ENCODE results near the gene FGR. TPM values are rescaled to one million over a fixed set of nuclear protein-coding genes. Genes with fewer than 3 reads are reported as not detected.

FGR gene
- total RNA-seq, 2 experiments from 2014 or later: 0.30 to 0.35 TPM

DNA sequence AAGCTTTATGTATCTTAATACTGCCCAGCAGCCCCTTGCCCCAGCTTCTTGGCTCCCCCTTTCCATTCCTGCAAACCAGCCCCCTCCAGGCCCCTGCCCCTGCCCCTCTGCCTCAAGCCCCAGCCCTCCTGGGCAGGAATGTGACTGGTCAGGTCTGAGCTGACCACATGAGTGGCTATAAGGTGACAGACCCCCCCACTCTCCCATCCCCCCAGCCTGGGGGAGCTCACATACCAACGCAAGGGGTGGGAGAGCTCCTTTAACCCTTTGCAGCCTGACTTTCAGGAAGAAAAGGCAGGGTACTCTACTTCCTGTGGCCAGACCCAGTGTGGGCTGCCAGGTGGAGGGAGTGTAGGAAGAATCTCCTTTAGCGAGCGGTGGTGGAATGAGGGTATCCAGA lies 64.2 kb downstream of the FGR start:
- Mint-ChIP-seq H3K4me1 (peaks cover 17% of the 10 kb centered on the region), H3K9me3 (no peaks in the 10 kb centered on the region), H3K36me3 (no peaks in the 10 kb centered on the region), H3K27me3 (no peaks in the 10 kb centered on the region), H3K27ac (no peak overlapping the region), H3K4me3 (no peak overlapping the region)
- no peak for DNase-seq

DNA sequence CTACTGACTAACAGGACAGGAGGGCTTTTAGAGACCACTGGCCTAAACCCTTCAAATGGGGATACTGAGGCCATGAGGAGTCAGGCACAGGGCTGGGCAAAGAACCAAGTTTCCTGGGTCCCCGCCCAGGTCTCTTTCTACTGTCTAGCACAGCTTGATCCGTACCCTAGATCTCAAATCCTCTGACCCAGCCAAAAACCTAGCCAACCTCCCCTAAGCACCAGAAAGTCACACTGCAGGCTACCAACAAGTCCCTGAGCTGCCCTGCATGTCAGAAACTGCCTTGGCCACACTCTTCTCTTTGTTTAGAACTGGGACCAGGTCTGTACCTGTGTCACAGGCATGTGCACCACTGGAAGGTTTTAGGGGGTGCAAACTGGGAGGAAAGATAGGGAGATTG lies 64.6 kb downstream of the FGR start:
- no peak overlapping the region for H3K4me3 Mint-ChIP-seq
- no peak overlapping the region for H3K27ac Mint-ChIP-seq
- H3K27me3 Mint-ChIP-seq: no peaks in the 10 kb centered on the region
- H3K9me3 Mint-ChIP-seq: no peaks in the 10 kb centered on the region
- no peaks in the 10 kb centered on the region for H3K36me3 Mint-ChIP-seq
- DNase-seq: no peak
- H3K4me1 Mint-ChIP-seq: peaks cover 17% of the 10 kb centered on the region

DNA sequence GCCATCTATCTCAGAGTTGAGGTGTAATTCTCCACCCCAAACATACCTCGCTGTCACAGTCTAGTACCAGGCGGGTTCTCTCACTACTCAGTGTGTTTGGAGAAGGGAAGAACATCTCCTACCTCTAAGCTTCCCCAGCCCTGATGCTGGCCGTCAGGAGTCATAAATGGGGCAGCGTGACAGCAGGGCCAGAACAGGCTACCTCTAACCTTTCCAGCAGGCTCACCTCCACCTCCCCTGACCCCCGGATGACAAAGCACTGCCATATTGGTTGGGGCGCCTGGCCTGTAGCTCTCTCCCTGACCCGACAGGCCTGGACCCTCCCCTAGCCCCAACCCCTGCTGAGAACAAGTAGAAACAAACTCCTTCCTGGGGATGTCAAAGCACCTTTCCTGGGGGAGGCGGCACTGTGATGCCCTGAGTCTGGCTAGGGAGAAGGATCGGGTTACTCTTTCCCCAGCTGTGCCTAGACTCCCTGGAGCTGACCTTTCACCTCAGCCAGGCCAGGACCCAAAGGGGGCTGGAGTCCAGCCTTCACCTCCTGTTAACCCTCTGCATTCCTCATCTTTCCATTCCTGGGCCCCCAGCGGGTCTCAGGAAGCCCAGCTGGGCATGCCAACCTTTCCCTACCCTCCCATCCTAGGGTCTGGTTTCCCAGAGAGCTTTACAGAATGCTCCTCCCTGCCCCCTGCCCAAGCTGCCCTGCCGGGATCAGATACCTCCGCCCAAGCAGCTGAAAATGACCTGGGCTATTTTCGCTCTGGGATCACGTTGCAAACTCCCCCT lies 65.3 kb downstream of the FGR start:
- Mint-ChIP-seq H3K9me3 (no peaks in the 10 kb centered on the region), H3K36me3 (no peaks in the 10 kb centered on the region), H3K4me3 (no peak overlapping the region), H3K4me1 (peaks cover 17% of the 10 kb centered on the region), H3K27ac (peak overlapping the region; percentile 4), H3K27me3 (no peaks in the 10 kb centered on the region)
- DNase-seq: no peak

DNA sequence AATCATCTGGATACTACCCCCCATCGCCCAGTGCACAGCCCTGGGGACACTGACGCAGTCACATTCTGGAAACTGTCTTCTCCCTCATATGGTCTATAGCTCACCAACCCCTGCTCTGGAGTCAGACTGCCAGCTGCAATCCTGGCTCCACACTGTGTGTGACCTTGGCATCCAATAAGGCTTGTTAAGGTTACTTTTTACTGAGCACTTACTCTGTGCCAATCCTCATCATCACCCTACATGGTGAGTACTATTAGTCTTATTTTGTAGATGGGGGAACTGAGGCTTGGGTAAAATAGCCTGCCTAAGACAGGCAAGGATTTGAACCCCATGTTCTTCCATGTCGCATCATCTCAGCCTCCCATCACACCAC lies 65.9 kb downstream of the FGR start:
- Mint-ChIP-seq H3K4me1 (peaks cover 17% of the 10 kb centered on the region), H3K27ac (peak overlapping the region; percentile 4), H3K36me3 (no peaks in the 10 kb centered on the region), H3K27me3 (no peaks in the 10 kb centered on the region), H3K9me3 (no peaks in the 10 kb centered on the region), H3K4me3 (peak overlapping the region; percentile 56)
- no peak for DNase-seq

DNA sequence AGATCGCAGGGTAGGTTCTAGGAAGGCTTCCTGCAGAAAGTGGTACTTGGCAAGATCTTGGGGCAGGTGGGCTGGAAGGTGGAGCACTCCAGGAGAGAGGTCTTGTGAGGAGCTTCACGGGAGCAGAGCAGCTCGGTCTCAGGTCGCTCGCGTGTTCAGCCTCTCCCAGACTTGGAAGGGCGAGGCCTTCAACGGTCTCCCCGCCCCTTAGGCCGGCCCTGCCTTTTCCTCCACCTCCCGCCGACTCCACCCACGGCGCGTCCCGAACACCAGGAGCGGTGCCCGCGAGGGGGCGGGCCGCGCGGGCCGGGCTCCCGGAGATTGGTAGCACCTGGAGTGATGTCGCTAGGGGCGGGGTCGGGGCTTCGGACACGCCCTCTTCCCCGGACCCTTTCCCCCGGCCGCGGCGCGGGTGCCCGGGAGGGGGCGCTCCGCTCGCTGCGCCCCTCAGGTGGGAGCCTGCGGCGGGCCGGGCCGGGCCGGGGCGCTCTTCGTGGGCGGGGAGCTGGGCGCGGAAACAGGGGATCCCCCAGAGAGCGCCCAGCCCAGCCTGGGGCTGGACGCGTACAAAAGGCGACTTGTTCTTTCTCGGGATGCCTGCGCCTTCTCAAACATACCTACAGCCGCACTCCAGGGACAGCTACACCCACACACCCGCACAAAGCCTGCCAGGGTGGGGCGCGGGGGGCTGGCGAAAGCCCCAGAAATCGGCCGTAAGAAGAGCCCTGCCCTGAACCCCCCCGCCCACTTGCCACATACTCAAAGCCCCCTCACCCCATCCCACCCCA lies 66.5 kb downstream of the FGR start:
- H3K4me3 Mint-ChIP-seq: peak overlapping the region; percentile 57
- H3K27ac Mint-ChIP-seq: no peak overlapping the region
- H3K9me3 Mint-ChIP-seq: no peaks in the 10 kb centered on the region
- no peaks in the 10 kb centered on the region for H3K27me3 Mint-ChIP-seq
- H3K4me1 Mint-ChIP-seq: peaks cover 21% of the 10 kb centered on the region
- peak; percentile 95 for DNase-seq
- H3K36me3 Mint-ChIP-seq: no peaks in the 10 kb centered on the region

DNA sequence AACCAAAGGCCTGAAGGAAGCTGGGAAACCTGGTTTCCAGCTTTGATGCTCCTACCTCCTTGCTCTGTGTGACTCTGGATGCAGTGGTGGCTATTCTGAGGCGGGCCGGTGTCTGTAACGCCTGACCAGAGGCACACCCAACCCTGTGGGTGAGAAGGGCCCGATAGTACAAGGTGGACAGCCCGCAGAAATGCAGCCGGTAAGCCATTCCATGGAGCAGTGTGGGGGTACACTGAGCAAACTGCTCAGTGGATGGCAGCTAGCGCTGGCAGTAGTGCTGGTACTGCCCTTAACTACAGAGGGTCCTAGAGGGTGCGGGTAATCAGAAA lies 67.0 kb downstream of the FGR start:
- Mint-ChIP-seq H3K36me3 (no peaks in the 10 kb centered on the region), H3K9me3 (no peaks in the 10 kb centered on the region), H3K27ac (no peak overlapping the region), H3K4me1 (peaks cover 21% of the 10 kb centered on the region), H3K27me3 (no peaks in the 10 kb centered on the region), H3K4me3 (peak overlapping the region; percentile 57)
- DNase-seq: no peak

DNA sequence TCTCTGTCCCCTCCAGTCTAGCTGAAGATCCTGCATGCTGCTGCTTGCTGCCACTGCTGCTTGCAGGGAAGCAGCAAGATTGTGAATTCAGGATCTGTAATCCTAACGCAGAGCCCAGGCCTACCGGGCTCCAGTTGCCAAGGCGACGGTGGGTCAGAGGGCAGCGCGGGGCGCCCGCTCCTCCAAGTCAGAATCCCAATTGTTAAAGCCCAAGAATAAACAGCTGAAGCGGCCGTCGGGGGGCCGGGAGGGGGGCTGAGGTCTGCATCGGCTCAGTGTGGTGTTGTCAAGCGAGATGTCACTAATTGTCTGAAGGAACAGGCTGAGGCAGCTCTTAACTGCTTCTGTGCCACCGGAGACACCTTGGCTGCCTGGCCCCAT lies 67.8 kb downstream of the FGR start:
- Mint-ChIP-seq H3K27me3 (no peaks in the 10 kb centered on the region), H3K4me3 (no peak overlapping the region), H3K27ac (no peak overlapping the region), H3K4me1 (peaks cover 23% of the 10 kb centered on the region), H3K36me3 (no peaks in the 10 kb centered on the region), H3K9me3 (no peaks in the 10 kb centered on the region)
- DNase-seq: no peak

DNA sequence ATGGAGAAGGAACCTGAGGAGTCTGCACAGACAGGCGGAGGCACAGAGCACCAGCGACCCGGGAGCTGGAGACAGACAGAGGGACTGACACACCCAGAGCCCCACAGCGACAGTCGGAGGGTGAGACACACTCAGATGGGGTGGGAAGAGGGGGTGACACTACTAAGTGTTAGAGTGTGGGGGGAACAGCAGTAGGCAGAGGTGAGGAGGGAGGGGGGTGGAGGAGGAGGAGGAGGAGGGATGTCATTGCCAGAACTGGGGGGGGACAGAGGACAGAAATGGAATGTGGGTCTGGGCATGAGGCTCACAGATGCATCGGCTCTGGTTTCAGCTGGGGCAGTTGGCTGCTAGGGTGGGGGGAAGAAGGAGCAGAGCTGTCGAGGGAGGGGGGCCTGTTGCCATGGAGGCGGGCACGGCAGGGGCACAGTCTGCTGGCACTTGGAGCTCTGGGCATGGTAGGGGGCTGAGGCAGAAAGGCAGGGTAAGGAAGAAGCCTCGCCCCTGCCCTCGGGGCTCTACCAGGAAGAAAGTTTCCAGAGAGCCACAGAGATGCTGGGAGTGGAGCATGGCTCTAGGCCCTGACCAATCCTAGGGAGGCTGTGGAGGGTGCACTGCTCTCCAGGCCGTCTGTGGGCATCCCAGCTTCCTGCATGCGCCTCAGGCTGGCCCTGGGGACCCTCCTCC lies 68.4 kb downstream of the FGR start:
- H3K27me3 Mint-ChIP-seq: no peaks in the 10 kb centered on the region
- no peak overlapping the region for H3K27ac Mint-ChIP-seq
- no peaks in the 10 kb centered on the region for H3K36me3 Mint-ChIP-seq
- no peaks in the 10 kb centered on the region for H3K9me3 Mint-ChIP-seq
- no peak overlapping the region for H3K4me3 Mint-ChIP-seq
- peaks cover 23% of the 10 kb centered on the region for H3K4me1 Mint-ChIP-seq
- DNase-seq: no peak

DNA sequence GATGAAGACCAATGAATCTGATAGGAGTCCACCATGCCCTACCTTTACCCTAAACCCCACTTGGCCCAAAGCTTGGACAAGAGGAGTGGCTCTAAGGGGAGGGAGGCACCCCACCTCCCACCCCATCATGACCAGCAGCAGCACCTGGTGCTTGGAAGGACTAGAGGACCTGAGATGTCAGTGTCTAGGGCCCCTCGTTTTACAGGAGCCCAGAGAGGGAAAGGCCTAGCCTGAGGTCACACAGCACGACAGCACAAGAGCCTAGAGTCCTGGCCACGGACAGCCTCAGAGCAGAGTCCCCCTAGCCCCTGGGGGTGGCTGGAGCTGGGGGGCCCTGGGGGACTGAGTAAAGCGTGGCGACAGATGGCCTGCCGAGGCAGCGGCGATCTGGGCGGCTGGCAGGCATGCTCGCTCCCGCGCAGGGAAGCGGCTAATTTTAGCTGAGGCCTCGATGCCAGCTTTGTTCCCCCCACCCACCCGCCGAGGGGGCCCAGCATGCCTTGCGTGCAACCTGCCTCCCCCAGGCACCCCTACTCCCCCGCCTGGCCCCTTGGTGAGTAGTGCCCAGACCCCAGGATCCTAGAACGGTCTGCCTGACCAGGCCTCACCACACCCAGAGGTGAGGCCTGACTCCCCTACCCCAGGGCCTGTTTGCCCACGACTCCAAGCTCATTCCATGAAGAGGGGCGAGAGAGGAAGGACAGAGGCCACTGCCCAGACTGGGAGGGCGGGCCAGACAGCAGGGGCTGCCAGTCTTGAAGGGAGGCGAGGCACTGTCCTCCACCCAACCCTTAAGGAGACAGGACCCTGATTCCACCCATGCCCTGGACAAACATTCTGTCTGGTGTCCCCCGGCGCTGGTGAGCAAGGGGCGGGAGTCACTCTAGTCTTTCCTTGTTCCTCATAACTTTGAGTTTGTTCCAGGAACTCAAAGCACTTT lies 70.0 kb downstream of the FGR start:
- no peaks in the 10 kb centered on the region for H3K27me3 Mint-ChIP-seq
- H3K4me3 Mint-ChIP-seq: no peak overlapping the region
- no peaks in the 10 kb centered on the region for H3K36me3 Mint-ChIP-seq
- H3K4me1 Mint-ChIP-seq: peaks cover 24% of the 10 kb centered on the region
- no peak overlapping the region for H3K27ac Mint-ChIP-seq
- DNase-seq: no peak
- H3K9me3 Mint-ChIP-seq: no peaks in the 10 kb centered on the region

DNA sequence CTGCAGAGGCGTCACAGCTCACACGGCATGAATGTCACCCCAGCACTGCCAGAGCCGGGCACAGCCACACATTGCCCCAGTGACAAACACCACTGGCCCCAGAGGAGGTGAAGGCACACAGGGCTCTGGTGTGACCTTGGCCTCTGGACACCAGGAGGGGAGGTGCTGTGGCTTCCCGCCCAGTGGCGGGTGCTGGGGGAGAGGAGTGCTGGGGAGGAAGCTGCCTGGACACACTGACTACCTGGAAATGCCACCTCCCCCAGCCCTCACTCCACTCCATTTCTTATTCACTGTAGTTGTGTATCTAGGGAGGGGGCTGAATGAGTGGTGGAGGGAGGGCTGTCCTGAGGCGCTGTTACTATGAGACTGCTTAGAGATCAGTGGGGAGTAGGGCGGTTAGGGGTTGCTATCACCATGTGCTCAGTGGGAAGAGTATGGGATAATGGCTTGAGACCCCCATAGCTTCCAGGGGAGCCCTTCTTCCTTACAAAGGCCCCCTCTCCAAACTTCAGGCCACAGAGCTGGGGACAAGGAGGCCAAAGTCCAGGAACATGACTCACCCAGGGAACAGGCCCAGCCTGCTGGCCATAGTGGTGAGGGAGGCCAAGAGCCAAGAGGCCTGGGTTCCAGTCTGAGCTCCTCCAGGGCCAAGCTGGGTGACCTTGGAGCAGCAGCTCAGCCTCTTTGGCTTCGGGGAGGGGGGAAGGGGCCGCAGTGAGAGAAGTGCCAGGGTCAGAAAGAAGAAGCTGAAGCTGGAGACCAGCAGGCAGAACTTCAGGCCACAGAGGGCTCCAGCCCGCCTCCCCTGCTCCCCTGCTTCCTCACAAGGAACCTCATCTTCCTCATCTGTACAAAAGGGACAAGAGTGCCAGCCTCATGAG lies 71.2 kb downstream of the FGR start:
- Mint-ChIP-seq H3K4me1 (peaks cover 22% of the 10 kb centered on the region), H3K27me3 (no peaks in the 10 kb centered on the region), H3K9me3 (no peaks in the 10 kb centered on the region), H3K36me3 (no peaks in the 10 kb centered on the region), H3K4me3 (no peak overlapping the region), H3K27ac (no peak overlapping the region)
- DNase-seq: no peak

DNA sequence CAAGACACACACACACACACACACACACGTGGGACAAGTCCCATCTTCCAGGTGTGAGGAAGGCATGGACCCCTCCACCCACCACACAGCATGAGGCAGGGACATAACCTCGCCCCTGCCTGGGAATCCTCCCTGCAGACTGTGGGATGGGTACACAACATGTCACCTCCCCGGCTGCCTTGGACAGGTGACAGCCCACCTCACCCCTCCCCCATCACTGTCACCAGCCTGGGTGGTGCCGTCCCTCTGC lies 71.7 kb downstream of the FGR start:
- no peak for DNase-seq
- peaks cover 22% of the 10 kb centered on the region for H3K4me1 Mint-ChIP-seq
- H3K27ac Mint-ChIP-seq: no peak overlapping the region
- no peaks in the 10 kb centered on the region for H3K36me3 Mint-ChIP-seq
- H3K4me3 Mint-ChIP-seq: no peak overlapping the region
- H3K27me3 Mint-ChIP-seq: no peaks in the 10 kb centered on the region
- no peaks in the 10 kb centered on the region for H3K9me3 Mint-ChIP-seq

DNA sequence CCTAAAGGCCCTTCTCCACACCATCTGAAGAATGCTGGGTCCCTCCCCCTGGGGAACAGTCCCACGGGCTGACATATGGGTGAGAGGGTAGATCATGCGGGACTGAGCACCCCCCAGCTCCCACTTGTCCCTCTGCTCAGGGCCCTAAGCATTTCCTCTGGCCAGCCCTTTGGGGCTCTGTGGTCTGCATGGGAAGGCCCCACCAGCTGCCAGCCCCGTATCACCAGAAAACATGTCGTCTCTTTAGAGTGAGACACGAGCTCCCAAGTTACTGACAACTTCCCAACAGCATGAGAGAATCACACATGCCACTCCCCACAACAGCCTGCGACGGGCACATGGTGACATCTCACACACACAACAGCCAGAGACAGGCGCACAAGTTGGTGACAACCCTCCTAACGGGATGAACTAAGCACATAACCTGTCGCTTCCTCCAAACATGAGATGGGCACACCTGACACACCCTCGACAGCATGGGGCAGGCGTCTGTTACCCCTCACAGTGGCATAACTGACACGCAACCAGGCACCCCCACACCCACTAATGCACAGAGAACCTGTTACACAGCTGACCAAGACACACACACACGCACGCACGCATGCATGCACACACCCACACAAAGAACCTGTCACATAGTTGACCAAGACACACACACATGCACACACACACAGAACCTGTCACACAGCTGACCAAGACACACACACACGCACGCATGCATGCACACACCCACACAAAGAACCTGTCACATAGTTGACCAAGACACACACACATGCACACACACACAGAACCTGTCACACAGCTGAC lies 72.2 kb downstream of the FGR start:
- DNase-seq: no peak
- H3K27me3 Mint-ChIP-seq: no peaks in the 10 kb centered on the region
- peaks cover 17% of the 10 kb centered on the region for H3K4me1 Mint-ChIP-seq
- H3K9me3 Mint-ChIP-seq: no peaks in the 10 kb centered on the region
- H3K4me3 Mint-ChIP-seq: no peak overlapping the region
- H3K27ac Mint-ChIP-seq: no peak overlapping the region
- H3K36me3 Mint-ChIP-seq: no peaks in the 10 kb centered on the region

Data from activated naive CD8-positive, alpha-beta T cell treated with anti-CD3 and anti-CD28 coated beads for 36 hours (primary cell).